Mammary epithelial cell (primary cell): Measurements from ENCODE around the gene ATP11A.

Source experiments
- CTCF ChIP-seq, 2 donors: IDR thresholded peaks in 1 of 2; conservative IDR thresholded peaks in 1 of 2; 2 replicates each; pipeline ENCODE4 v1.5.1; 2011 to 2012; ENCODE audit warnings: inconsistent platforms in 2 of 2, low read length in 2 of 2, mild to moderate bottlenecking in 2 of 2, control low read depth in 1 of 2, low read depth in 1 of 2; ENCODE audit not compliant: insufficient read depth in 1 of 2; ENCODE audit errors: extremely low read depth in 1 of 2
- EZH2 ChIP-seq: IDR thresholded peaks from 2 replicates; pipeline ENCODE4 v1.6.1; 2012; ENCODE audit warnings: low read length, inconsistent platforms, borderline replicate concordance

DNA sequence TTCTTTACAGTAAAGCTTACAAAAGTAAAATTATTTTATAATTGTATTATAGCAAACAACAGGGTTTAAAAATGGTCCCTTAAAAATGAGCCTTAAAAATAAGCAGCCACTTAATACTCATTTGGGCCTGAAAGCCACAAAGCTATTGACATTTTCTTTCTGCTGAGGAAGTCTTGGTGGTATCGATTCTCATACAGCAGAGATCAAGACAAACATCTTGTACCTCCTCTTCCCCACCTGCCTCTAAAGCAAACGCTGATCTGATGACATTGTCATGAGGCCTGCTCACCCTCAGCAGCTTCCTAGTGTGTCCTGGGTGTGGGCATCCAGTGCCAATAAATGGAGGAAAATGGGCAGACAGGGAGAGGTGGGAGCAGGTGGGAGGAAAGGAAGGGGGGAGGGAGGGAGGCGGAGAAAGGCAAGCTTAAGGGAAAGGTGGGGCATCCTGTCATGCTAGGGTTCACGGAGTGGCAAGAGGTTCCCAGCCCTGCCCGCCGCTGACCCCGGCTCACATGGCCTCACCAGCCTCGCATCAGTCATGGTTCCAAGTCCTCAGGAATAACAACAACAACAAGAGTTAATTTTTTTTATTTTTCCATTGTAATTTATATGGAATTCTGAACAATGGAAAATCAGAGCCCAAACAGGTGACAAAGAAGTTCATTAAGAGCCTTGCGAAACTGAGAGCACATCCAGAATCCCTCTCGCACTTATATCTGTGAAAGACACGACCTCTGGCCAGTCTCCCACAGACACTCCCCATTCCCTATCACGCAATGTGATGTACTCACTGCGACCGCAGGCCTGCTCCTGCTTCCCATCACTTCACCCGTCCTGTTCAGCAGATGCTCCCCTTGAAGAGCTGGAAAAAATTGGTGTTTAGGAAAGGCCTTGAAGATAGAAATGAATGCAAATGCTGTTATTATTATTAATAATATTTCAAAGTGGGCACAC is 15.1 kb upstream of the ATP11A start:
- TF ChIP-seq CTCF (conservative IDR thresholded peaks at IDR 0.05 in 1 of 2, IDR thresholded peaks at IDR 0.05 in 1 of 2; ENCODE audit: extremely low read depth in 1 of 2, insufficient read depth in 1 of 2, low read depth in 1 of 2, low read length in 2 of 2) (no peak), EZH2 (no peak)
